HUDEP-2 (cell line): ENCODE results near the gene MCC.

Experiments used
- DNase-seq, 76 experiments: peaks; one replicate each; lab custom pipeline; 2025; ENCODE audit not compliant: unreplicated experiment in 76 of 76; lab: John Stamatoyannopoulos, UW

Gene MCC

GRCh38 chr5:113487781-113488644, at the start of gene MCC:
Gene MCC (minus strand): TSS chr5:113488453.
- DNase-seq, result peak in 2 of 76 experiments; percentile 2 to 3

- DNase-seq, result no peak
Measured at GRCh38 chr5:113531481-113532159, 43.4 kb upstream of the MCC start.

GRCh38 chr5:113527746-113528145, 39.5 kb upstream of the MCC start:
- no peak for DNase-seq

- DNase-seq, result no peak
Measured at GRCh38 chr5:113526421-113526820, 38.2 kb upstream of the MCC start.

- DNase-seq, result no peak
Measured at GRCh38 chr5:113524927-113525326, 36.7 kb upstream of the MCC start.

GRCh38 chr5:113523168-113523567, 34.9 kb upstream of the MCC start:
- DNase-seq, result no peak

- no peak for DNase-seq
Measured at GRCh38 chr5:113520899-113521298, 32.6 kb upstream of the MCC start.

GRCh38 chr5:113520429-113520828, 32.2 kb upstream of the MCC start:
- DNase-seq, result no peak

- no peak for DNase-seq
Measured at GRCh38 chr5:113519412-113519811, 31.2 kb upstream of the MCC start.

- DNase-seq, result no peak
Measured at GRCh38 chr5:113518884-113519283, 30.6 kb upstream of the MCC start.

GRCh38 chr5:113514289-113514635, 26.0 kb upstream of the MCC start:
- DNase-seq, result peak in 8 of 76 experiments; percentile 1 to 36 (median 12)

GRCh38 chr5:113513384-113514288, 25.4 kb upstream of the MCC start, which contains the start of gene YTHDC2:
Gene YTHDC2 (plus strand): TSS chr5:113513694. CDS start chr5:113513896, 202 bp downstream.
- DNase-seq, result peak in 74 of 76 experiments; percentile 19 to 84 (median 68)

GRCh38 chr5:113512341-113512740, 24.1 kb upstream of the MCC start:
- no peak for DNase-seq

GRCh38 chr5:113510836-113511451, 22.7 kb upstream of the MCC start:
- DNase-seq, result peak in 19 of 76 experiments; percentile 1 to 36 (median 11)

- DNase-seq, result no peak
Measured at GRCh38 chr5:113508756-113509155, 20.5 kb upstream of the MCC start.

GRCh38 chr5:113507601-113508000, 19.3 kb upstream of the MCC start:
- no peak for DNase-seq

GRCh38 chr5:113505181-113505580, 16.9 kb upstream of the MCC start:
- no peak for DNase-seq

- no peak for DNase-seq
Measured at GRCh38 chr5:113503146-113503545, 14.9 kb upstream of the MCC start.

- no peak for DNase-seq
Measured at GRCh38 chr5:113502073-113502472, 13.8 kb upstream of the MCC start.

- DNase-seq, result no peak
Measured at GRCh38 chr5:113495422-113495841, 7.2 kb upstream of the MCC start.
